ENCODE results near the gene FGD4.
"Not testable (repeated sequence)": the region's sequence is repeated elsewhere in the genome, so short reads cannot be mapped to it uniquely, and the experiment has no call there.

The FGD4 gene

GRCh38 chr12:32504591-32504990 is 105.2 kb downstream of the FGD4 start:
- H3K4me3 ChIP-seq (ENCODE audit: low read length in 2 of 2), result peak overlapping the region in 1 of 2 donors; percentile 50
- no peaks in the 10 kb centered on the region for H3K27me3 ChIP-seq (ENCODE audit: control insufficient read depth in 3 of 3, insufficient read depth in 3 of 3, low read depth in 1 of 3, low read length in 3 of 3)
- H4K91ac ChIP-seq (ENCODE audit: low read depth, low read length, poor library complexity), result no peak overlapping the region
- no peak overlapping the region for H2BK5ac ChIP-seq (ENCODE audit: low read length)
- H2BK120ac ChIP-seq (ENCODE audit: low read depth, low read length), result no peak overlapping the region
- H3K4me2 ChIP-seq (ENCODE audit: insufficient read depth, low read length, poor library complexity, severe bottlenecking), result no peak overlapping the region
- no peak overlapping the region for H2BK15ac ChIP-seq (ENCODE audit: low read length)
- H3K4me1 ChIP-seq (ENCODE audit: control insufficient read depth in 2 of 2, insufficient read depth in 1 of 2, low read depth in 1 of 2, low read length in 2 of 2), result peaks cover 24 to 33% of the 10 kb centered on the region in 2 donors
- H2AFZ ChIP-seq (ENCODE audit: low read length), result no peak overlapping the region
- H3K14ac ChIP-seq (ENCODE audit: low read length), result no peak overlapping the region
- H3K18ac ChIP-seq (ENCODE audit: low read length), result no peak overlapping the region
- no peak overlapping the region for H2AK5ac ChIP-seq (ENCODE audit: low read depth, low read length)
- H2BK12ac ChIP-seq (ENCODE audit: low read length), result no peak overlapping the region
- H3K23ac ChIP-seq (ENCODE audit: low read depth, low read length, poor library complexity), result no peak overlapping the region
- no peak overlapping the region for H3K4ac ChIP-seq (ENCODE audit: low read length)
- H3K27ac ChIP-seq (replicated peaks; ENCODE audit: low read length), result no peak overlapping the region
- H4K8ac ChIP-seq (ENCODE audit: low read depth, low read length), result no peak overlapping the region
- no peaks in the 10 kb centered on the region for H3K9me3 ChIP-seq (replicated peaks in 1 of 2; ENCODE audit: control insufficient read depth in 2 of 2, insufficient read depth in 1 of 2, low read depth in 1 of 2, low read length in 2 of 2)
- DNase-seq (ENCODE audit: low spot score), result no peak
- no peaks in the 10 kb centered on the region for H3K79me1 ChIP-seq (ENCODE audit: low read depth, low read length)
- H3K9ac ChIP-seq (ENCODE audit: low read depth, low read length, poor library complexity), result no peak overlapping the region
- no CpG with 5 or more reads among the region's 3 CpGs for WGBS, 2 donors (ENCODE audit: extremely low coverage in 2 of 2, insufficient read length in 2 of 2, insufficient replicate concordance in 1 of 2)
- no peaks in the 10 kb centered on the region for H3K36me3 ChIP-seq (replicated peaks in 1 of 2; ENCODE audit: control insufficient read depth in 2 of 2, insufficient read depth in 2 of 2, low read length in 2 of 2)

- Histone ChIP-seq H3K4me2 (ENCODE audit: insufficient read depth, low read length, poor library complexity, severe bottlenecking) (peak overlapping the region; percentile 34), H3K4me3 (ENCODE audit: low read length in 2 of 2) (peak overlapping the region in 1 of 2 donors; percentile 10), H3K9me3 (replicated peaks in 1 of 2; ENCODE audit: control insufficient read depth in 2 of 2, insufficient read depth in 1 of 2, low read depth in 1 of 2, low read length in 2 of 2) (no peaks in the 10 kb centered on the region), H2AFZ (ENCODE audit: low read length) (no peak overlapping the region), H3K36me3 (replicated peaks in 1 of 2; ENCODE audit: control insufficient read depth in 2 of 2, insufficient read depth in 2 of 2, low read length in 2 of 2) (no peaks in the 10 kb centered on the region), H3K14ac (ENCODE audit: low read length) (no peak overlapping the region), H2BK12ac (ENCODE audit: low read length) (no peak overlapping the region), H2AK5ac (ENCODE audit: low read depth, low read length) (no peak overlapping the region), H2BK5ac (ENCODE audit: low read length) (no peak overlapping the region), H3K23ac (ENCODE audit: low read depth, low read length, poor library complexity) (no peak overlapping the region), H2BK120ac (ENCODE audit: low read depth, low read length) (no peak overlapping the region), H4K91ac (ENCODE audit: low read depth, low read length, poor library complexity) (no peak overlapping the region), H3K4me1 (ENCODE audit: control insufficient read depth in 2 of 2, insufficient read depth in 1 of 2, low read depth in 1 of 2, low read length in 2 of 2) (peaks cover 24 to 33% of the 10 kb centered on the region in 2 donors), H3K4ac (ENCODE audit: low read length) (no peak overlapping the region), H3K27me3 (ENCODE audit: control insufficient read depth in 3 of 3, insufficient read depth in 3 of 3, low read depth in 1 of 3, low read length in 3 of 3) (no peaks in the 10 kb centered on the region), H3K79me1 (ENCODE audit: low read depth, low read length) (no peaks in the 10 kb centered on the region), H3K9ac (ENCODE audit: low read depth, low read length, poor library complexity) (no peak overlapping the region), H3K27ac (replicated peaks; ENCODE audit: low read length) (no peak overlapping the region), H4K8ac (ENCODE audit: low read depth, low read length) (no peak overlapping the region), H3K18ac (ENCODE audit: low read length) (no peak overlapping the region), H2BK15ac (ENCODE audit: low read length) (no peak overlapping the region)
- WGBS, 2 donors (ENCODE audit: extremely low coverage in 2 of 2, insufficient read length in 2 of 2, insufficient replicate concordance in 1 of 2), result no CpG with 5 or more reads among the region's 12 CpGs
- DNase-seq (ENCODE audit: low spot score), result no peak
Measured at GRCh38 chr12:32505067-32505945, 105.9 kb downstream of the FGD4 start.

GRCh38 chr12:32507096-32507941 is 108.0 kb downstream of the FGD4 start:
- H3K9me3 ChIP-seq (replicated peaks in 1 of 2; ENCODE audit: control insufficient read depth in 2 of 2, insufficient read depth in 1 of 2, low read depth in 1 of 2, low read length in 2 of 2); H3K4me2 ChIP-seq (ENCODE audit: insufficient read depth, low read length, poor library complexity, severe bottlenecking); H3K4ac ChIP-seq (ENCODE audit: low read length); H3K14ac ChIP-seq (ENCODE audit: low read length); H3K18ac ChIP-seq (ENCODE audit: low read length); H3K27me3 ChIP-seq (ENCODE audit: control insufficient read depth in 3 of 3, insufficient read depth in 3 of 3, low read depth in 1 of 3, low read length in 3 of 3); H2AK5ac ChIP-seq (ENCODE audit: low read depth, low read length); H3K23ac ChIP-seq (ENCODE audit: low read depth, low read length, poor library complexity); DNase-seq (ENCODE audit: low spot score); H2BK12ac ChIP-seq (ENCODE audit: low read length); H3K36me3 ChIP-seq (replicated peaks in 1 of 2; ENCODE audit: control insufficient read depth in 2 of 2, insufficient read depth in 2 of 2, low read length in 2 of 2); H2BK120ac ChIP-seq (ENCODE audit: low read depth, low read length); H4K91ac ChIP-seq (ENCODE audit: low read depth, low read length, poor library complexity); H3K9ac ChIP-seq (ENCODE audit: low read depth, low read length, poor library complexity); H3K27ac ChIP-seq (replicated peaks; ENCODE audit: low read length); H2BK15ac ChIP-seq (ENCODE audit: low read length); H2AFZ ChIP-seq (ENCODE audit: low read length); H3K79me1 ChIP-seq (ENCODE audit: low read depth, low read length); H2BK5ac ChIP-seq (ENCODE audit: low read length); H3K4me3 ChIP-seq (ENCODE audit: low read length in 2 of 2); H4K8ac ChIP-seq (ENCODE audit: low read depth, low read length): not testable (repeated sequence)
- H3K4me1 ChIP-seq (ENCODE audit: control insufficient read depth in 2 of 2, insufficient read depth in 1 of 2, low read depth in 1 of 2, low read length in 2 of 2), result peaks cover 20 to 24% of the 10 kb centered on the region in 2 donors
- WGBS, 2 donors (ENCODE audit: extremely low coverage in 2 of 2, insufficient read length in 2 of 2, insufficient replicate concordance in 1 of 2), result no CpG with 5 or more reads among the region's 8 CpGs

- H3K23ac ChIP-seq (ENCODE audit: low read depth, low read length, poor library complexity), result no peak overlapping the region
- H3K36me3 ChIP-seq (replicated peaks in 1 of 2; ENCODE audit: control insufficient read depth in 2 of 2, insufficient read depth in 2 of 2, low read length in 2 of 2), result no peaks in the 10 kb centered on the region
- no peaks in the 10 kb centered on the region for H3K79me1 ChIP-seq (ENCODE audit: low read depth, low read length)
- no peak overlapping the region for H4K8ac ChIP-seq (ENCODE audit: low read depth, low read length)
- H3K18ac ChIP-seq (ENCODE audit: low read length), result no peak overlapping the region
- H3K4me3 ChIP-seq (ENCODE audit: low read length in 2 of 2), result no peak overlapping the region
- H3K9ac ChIP-seq (ENCODE audit: low read depth, low read length, poor library complexity), result no peak overlapping the region
- H3K27me3 ChIP-seq (ENCODE audit: control insufficient read depth in 3 of 3, insufficient read depth in 3 of 3, low read depth in 1 of 3, low read length in 3 of 3), result no peaks in the 10 kb centered on the region
- no peak overlapping the region for H2AK5ac ChIP-seq (ENCODE audit: low read depth, low read length)
- no peak overlapping the region for H4K91ac ChIP-seq (ENCODE audit: low read depth, low read length, poor library complexity)
- no peak overlapping the region for H3K14ac ChIP-seq (ENCODE audit: low read length)
- no peak overlapping the region for H3K4ac ChIP-seq (ENCODE audit: low read length)
- H2BK5ac ChIP-seq (ENCODE audit: low read length), result no peak overlapping the region
- no peak overlapping the region for H2BK12ac ChIP-seq (ENCODE audit: low read length)
- H3K9me3 ChIP-seq (replicated peaks in 1 of 2; ENCODE audit: control insufficient read depth in 2 of 2, insufficient read depth in 1 of 2, low read depth in 1 of 2, low read length in 2 of 2), result no peaks in the 10 kb centered on the region
- no CpG with 5 or more reads among the region's 3 CpGs for WGBS, 2 donors (ENCODE audit: extremely low coverage in 2 of 2, insufficient read length in 2 of 2, insufficient replicate concordance in 1 of 2)
- H3K4me1 ChIP-seq (ENCODE audit: control insufficient read depth in 2 of 2, insufficient read depth in 1 of 2, low read depth in 1 of 2, low read length in 2 of 2), result peaks cover 20 to 24% of the 10 kb centered on the region in 2 donors
- DNase-seq (ENCODE audit: low spot score), result no peak
- no peak overlapping the region for H2BK15ac ChIP-seq (ENCODE audit: low read length)
- H2BK120ac ChIP-seq (ENCODE audit: low read depth, low read length), result no peak overlapping the region
- H2AFZ ChIP-seq (ENCODE audit: low read length), result no peak overlapping the region
- no peak overlapping the region for H3K27ac ChIP-seq (replicated peaks; ENCODE audit: low read length)
- no peak overlapping the region for H3K4me2 ChIP-seq (ENCODE audit: insufficient read depth, low read length, poor library complexity, severe bottlenecking)
Measured at GRCh38 chr12:32507942-32508320, 108.6 kb downstream of the FGD4 start.

Measured in neuronal stem cell (in vitro differentiated cells).